ENCODE results near the gene CYP26B1.
A peak's percentile ranks its signal among the peaks of the same experiment; 100 is the strongest.

Gene CYP26B1

GRCh38 chr2:72154386-72154975 lies 6.8 kb upstream of the CYP26B1 start:
- DNase-seq = no peak

GRCh38 chr2:72153924-72154323 lies 6.3 kb upstream of the CYP26B1 start:
- DNase-seq = no peak

GRCh38 chr2:72153026-72153791 lies 5.5 kb upstream of the CYP26B1 start:
- no peak for DNase-seq

GRCh38 chr2:72150861-72151356 lies 3.2 kb upstream of the CYP26B1 start:
- no peak for DNase-seq

GRCh38 chr2:72150157-72150860 lies 2.6 kb upstream of the CYP26B1 start:
- peak; percentile 66 for DNase-seq

- no peak for DNase-seq
These were observed 2.0 kb upstream of the CYP26B1 start for GRCh38 chr2:72149556-72150156.

- DNase-seq = no peak
These were observed 1.3 kb upstream of the CYP26B1 start for GRCh38 chr2:72148837-72149555.

- no peak for DNase-seq
These were observed 558 bp upstream of the CYP26B1 start for GRCh38 chr2:72148003-72148836.

- no peak for DNase-seq
These were observed 1.0 kb downstream of the CYP26B1 start for GRCh38 chr2:72146347-72147302.

GRCh38 chr2:72145658-72146329 lies 1.9 kb downstream of the CYP26B1 start:
- DNase-seq = no peak

GRCh38 chr2:72145289-72145657 lies 2.4 kb downstream of the CYP26B1 start:
- DNase-seq = no peak

GRCh38 chr2:72144632-72145288 lies 2.9 kb downstream of the CYP26B1 start:
- DNase-seq = no peak

- DNase-seq = no peak
These were observed 3.4 kb downstream of the CYP26B1 start for GRCh38 chr2:72144274-72144631.

GRCh38 chr2:72143441-72144273 lies 4.0 kb downstream of the CYP26B1 start:
- DNase-seq = no peak

- no peak for DNase-seq
These were observed 4.9 kb downstream of the CYP26B1 start for GRCh38 chr2:72142570-72143440.

GRCh38 chr2:72141881-72142451 lies 5.7 kb downstream of the CYP26B1 start:
- DNase-seq = no peak

GRCh38 chr2:72141032-72141645 lies 6.5 kb downstream of the CYP26B1 start:
- no peak for DNase-seq

Data from T1000 (cell line).